Hepatocyte (in vitro differentiated cells): ENCODE results near the gene CHRDL1. TPM values are rescaled to one million over a fixed set of nuclear protein-coding genes. Genes with fewer than 3 reads are reported as not detected.
A peak's percentile ranks its signal among the peaks of the same experiment; 100 is the strongest.

Source experiments
- DNase-seq: peaks from one replicate; pipeline ENCODE4 v3.0.0-alpha.2; 2016; ENCODE audit warnings: low spot score
- H2AFZ ChIP-seq: fragments of 200-600 bp; sonication (generic); 2 replicates; pipeline ENCODE4 v1.6.0; 2016; ENCODE audit warnings: antibody characterized with exemption, mild to moderate bottlenecking
- H3K27ac ChIP-seq: fragments of 200-600 bp; sonication (generic); 2 replicates; pipeline ENCODE4 v1.5.1; 2016; ENCODE audit warnings: mild to moderate bottlenecking
- H3K27me3 ChIP-seq: fragments of 200-600 bp; sonication (generic); 2 replicates; pipeline ENCODE4 v1.6.1; 2016
- H3K36me3 ChIP-seq: fragments of 200-600 bp; sonication (generic); replicated peaks from 2 replicates; pipeline ENCODE4 v1.5.1; 2016; ENCODE audit warnings: low read depth; ENCODE audit not compliant: insufficient read depth
- H3K4me1 ChIP-seq: fragments of 200-600 bp; sonication (generic); 2 replicates; pipeline ENCODE4 v1.5.1; 2016; ENCODE audit warnings: mild to moderate bottlenecking, moderate library complexity; ENCODE audit not compliant: insufficient read depth
- H3K4me2 ChIP-seq: fragments of 200-600 bp; sonication (generic); 2 replicates; pipeline ENCODE4 v1.6.0; 2016
- H3K4me3 ChIP-seq: fragments of 200-600 bp; sonication (generic); 2 replicates; pipeline ENCODE4 v1.5.1; 2016; ENCODE audit warnings: mild to moderate bottlenecking
- H3K79me2 ChIP-seq: fragments of 200-600 bp; sonication (generic); 2 replicates; pipeline ENCODE4 v1.6.0; 2017; ENCODE audit warnings: mild to moderate bottlenecking
- H3K9me2 ChIP-seq: fragments of 200-600 bp; sonication (generic); replicated peaks from 2 replicates; pipeline ENCODE4 v1.6.0; 2017; ENCODE audit warnings: mild to moderate bottlenecking; ENCODE audit not compliant: insufficient read depth
- H3K9me3 ChIP-seq: fragments of 200-600 bp; sonication (generic); 2 replicates; pipeline ENCODE4 v1.5.1; 2016; ENCODE audit warnings: low read depth, mild to moderate bottlenecking
- H4K20me1 ChIP-seq: fragments of 200-600 bp; sonication (generic); 2 replicates; pipeline ENCODE4 v1.6.0; 2016; ENCODE audit warnings: mild to moderate bottlenecking; ENCODE audit not compliant: insufficient read depth, poor library complexity, severe bottlenecking
- EZH2 ChIP-seq: fragments of 200-600 bp; sonication (generic); IDR thresholded peaks from 2 replicates; pipeline ENCODE4 v1.6.1; 2016; ENCODE audit warnings: antibody characterized with exemption, mild to moderate bottlenecking, borderline replicate concordance
- EZH2phosphoT487 ChIP-seq: fragments of 200-600 bp; sonication (generic); IDR thresholded peaks from one replicate; pipeline ENCODE4 v1.6.1; 2018; ENCODE audit warnings: antibody characterized with exemption, mild to moderate bottlenecking, low read depth, moderate library complexity; ENCODE audit not compliant: unreplicated experiment, severe bottlenecking
- WGBS: methylation state at CpG from one replicate; pipeline ENCODE4 v1.1.6; 2016; ENCODE audit warnings: low lambda C conversion rate; ENCODE audit errors: missing lambda C conversion rate; 5-methylcytosine and 5-hydroxymethylcytosine counted together
- polyA plus RNA-seq: library from polyadenylated mRNA; unstranded; fragments of >200 nt; fragmentation: Nextera tagmentation; extraction: Ambion mirVana; gene quantifications from 2 replicates; pipeline ENCODE4 v1.2.1, GENCODE V29; 2016
- total RNA-seq: library from RNA; depleted of rRNA; stranded (reverse); fragments of >200 nt; gene quantifications from 2 replicates; pipeline ENCODE4 v1.2.3, GENCODE V29; 2014
- TF ChIP-seq, protein P1 (sequence below): fragments of 200-600 bp; sonication (generic); IDR thresholded peaks from 2 replicates; pipeline ENCODE4 v1.5.1; 2016; ENCODE audit warnings: antibody characterized with exemption, mild to moderate bottlenecking; ENCODE audit not compliant: poor library complexity

Gene CHRDL1, protein sequence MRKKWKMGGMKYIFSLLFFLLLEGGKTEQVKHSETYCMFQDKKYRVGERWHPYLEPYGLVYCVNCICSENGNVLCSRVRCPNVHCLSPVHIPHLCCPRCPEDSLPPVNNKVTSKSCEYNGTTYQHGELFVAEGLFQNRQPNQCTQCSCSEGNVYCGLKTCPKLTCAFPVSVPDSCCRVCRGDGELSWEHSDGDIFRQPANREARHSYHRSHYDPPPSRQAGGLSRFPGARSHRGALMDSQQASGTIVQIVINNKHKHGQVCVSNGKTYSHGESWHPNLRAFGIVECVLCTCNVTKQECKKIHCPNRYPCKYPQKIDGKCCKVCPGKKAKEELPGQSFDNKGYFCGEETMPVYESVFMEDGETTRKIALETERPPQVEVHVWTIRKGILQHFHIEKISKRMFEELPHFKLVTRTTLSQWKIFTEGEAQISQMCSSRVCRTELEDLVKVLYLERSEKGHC
- 1.6 and 2.1 TPM in 2 replicates for total RNA-seq
- polyA plus RNA-seq: 0.56 and 0.82 TPM in 2 replicates

DNA sequence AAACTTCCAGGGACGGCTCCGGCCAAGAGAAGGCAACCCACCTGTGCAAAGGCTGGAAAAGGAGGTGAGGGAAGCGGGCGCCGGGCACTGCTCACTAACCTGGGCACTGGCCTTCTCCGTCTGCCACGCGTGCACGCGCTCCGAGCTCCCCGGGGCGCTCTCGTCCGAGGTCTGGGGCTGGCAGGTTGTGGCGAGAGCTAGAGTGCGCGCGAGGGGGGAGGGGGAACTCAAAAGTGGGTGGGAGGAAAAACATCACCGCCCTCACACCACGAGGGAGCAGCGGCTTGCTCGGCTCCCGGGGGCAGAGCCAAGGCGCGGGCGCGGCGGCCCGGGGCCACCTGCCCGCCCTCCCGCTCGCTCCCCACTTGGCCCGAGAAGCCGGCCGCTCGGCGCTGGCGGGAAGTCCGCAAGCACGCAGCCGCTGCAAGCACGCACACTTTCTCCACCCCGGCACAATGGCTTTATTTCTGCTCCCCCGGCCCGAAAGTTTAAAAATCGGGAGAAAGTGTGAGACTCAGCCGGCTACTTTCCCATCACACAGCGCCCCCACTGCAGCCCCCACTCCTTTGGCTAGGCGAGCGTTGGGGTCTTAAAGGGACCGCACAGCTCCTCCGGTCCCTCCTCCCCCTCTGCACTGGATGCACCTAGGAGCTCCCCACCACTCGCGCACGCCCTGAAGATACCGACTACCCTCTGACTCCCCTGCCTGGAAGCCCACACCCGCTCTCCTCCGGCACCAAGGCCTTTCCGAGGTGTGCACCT, at the start of gene CHRDL1:
CHRDL1 (minus strand) TSS at position 173 of the 762 bp plus-strand sequence. CDS start 3,636 bp downstream, outside the sequence.
- no peak for TF ChIP-seq EZH2
- TF ChIP-seq EZH2phosphoT487: no peak
- TF ChIP-seq, protein P1, sequence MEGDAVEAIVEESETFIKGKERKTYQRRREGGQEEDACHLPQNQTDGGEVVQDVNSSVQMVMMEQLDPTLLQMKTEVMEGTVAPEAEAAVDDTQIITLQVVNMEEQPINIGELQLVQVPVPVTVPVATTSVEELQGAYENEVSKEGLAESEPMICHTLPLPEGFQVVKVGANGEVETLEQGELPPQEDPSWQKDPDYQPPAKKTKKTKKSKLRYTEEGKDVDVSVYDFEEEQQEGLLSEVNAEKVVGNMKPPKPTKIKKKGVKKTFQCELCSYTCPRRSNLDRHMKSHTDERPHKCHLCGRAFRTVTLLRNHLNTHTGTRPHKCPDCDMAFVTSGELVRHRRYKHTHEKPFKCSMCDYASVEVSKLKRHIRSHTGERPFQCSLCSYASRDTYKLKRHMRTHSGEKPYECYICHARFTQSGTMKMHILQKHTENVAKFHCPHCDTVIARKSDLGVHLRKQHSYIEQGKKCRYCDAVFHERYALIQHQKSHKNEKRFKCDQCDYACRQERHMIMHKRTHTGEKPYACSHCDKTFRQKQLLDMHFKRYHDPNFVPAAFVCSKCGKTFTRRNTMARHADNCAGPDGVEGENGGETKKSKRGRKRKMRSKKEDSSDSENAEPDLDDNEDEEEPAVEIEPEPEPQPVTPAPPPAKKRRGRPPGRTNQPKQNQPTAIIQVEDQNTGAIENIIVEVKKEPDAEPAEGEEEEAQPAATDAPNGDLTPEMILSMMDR: no peak
- H3K9me2 ChIP-seq: no peaks in the 10 kb centered on the region
- WGBS: 45% methylated on average over 40 of the region's 60 CpGs

DNA sequence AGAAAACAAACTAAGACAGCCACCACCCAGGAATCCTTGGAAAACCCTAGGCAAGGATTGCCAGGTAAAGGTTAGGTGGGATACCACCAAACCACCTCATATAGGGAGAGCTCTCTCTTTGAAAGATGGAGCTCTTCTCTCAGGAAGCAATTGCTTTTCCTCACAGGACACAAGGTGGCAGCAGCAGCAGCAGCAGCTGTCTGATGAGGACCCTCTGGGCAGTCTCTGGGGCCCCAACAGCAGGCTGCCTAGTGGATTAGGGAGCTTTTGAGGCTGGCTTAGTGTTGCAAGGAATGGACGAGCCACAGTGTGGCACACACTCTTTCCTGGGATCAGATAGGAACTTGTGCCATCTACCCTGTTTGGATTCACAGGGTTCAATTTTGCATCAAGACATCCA, 41.4 kb upstream of the CHRDL1 start:
- Histone ChIP-seq H3K4me1 (no peaks in the 10 kb centered on the region), H3K79me2 (no peaks in the 10 kb centered on the region), H3K27me3 (no peaks in the 10 kb centered on the region), H3K4me3 (no peak overlapping the region), H3K9me3 (no peaks in the 10 kb centered on the region), H3K36me3 (no peaks in the 10 kb centered on the region), H4K20me1 (no peaks in the 10 kb centered on the region), H3K9me2 (no peaks in the 10 kb centered on the region), H3K4me2 (no peak overlapping the region), H3K27ac (no peak overlapping the region), H2AFZ (no peak overlapping the region)
- TF ChIP-seq, protein P1: peak; percentile 22
- TF ChIP-seq EZH2: no peak
- 20% methylated on average over 1 of the region's 1 CpG for WGBS
- no peak for DNase-seq

More for the DNA sequence above, at the start of gene CHRDL1:
- peak within 1 kb of the TSS; percentile 82 for H3K4me2 ChIP-seq
- H3K27me3 ChIP-seq: peaks cover 6% of the 10 kb centered on the region
- H3K36me3 ChIP-seq: no peaks in the 10 kb centered on the region
- H3K4me3 ChIP-seq: peak within 1 kb of the TSS; percentile 16
- H3K79me2 ChIP-seq: no peaks in the 10 kb centered on the region
- no peaks in the 10 kb centered on the region for H3K9me3 ChIP-seq
- DNase-seq: peak; percentile 31
- H3K4me1 ChIP-seq: no peaks in the 10 kb centered on the region
- H3K27ac ChIP-seq: no peak within 1 kb of the TSS
- no peaks in the 10 kb centered on the region for H4K20me1 ChIP-seq
- H2AFZ ChIP-seq: no peak within 1 kb of the TSS

DNA sequence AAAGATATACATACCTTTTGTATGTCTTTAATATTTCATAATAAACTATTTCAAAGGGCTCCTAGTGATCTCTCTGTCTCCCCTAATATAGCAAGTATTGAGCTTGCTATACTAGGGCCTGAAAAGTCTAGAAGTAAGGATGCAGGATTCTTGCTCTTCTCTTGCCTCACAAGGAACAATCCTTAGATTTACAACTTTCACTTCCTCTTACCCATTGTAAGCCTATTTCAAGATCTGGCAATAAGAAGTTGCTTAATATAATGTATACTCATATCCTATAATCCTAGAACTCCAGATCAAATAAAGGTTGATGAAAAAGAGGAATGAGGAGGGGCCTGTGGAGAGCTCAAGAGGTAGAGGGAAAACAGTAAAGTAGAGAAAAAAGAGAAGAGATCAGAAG, 40.8 kb upstream of the CHRDL1 start:
- TF ChIP-seq EZH2phosphoT487: no peak
- TF ChIP-seq, protein P1: no peak
- no peak for TF ChIP-seq EZH2
- H3K4me3 ChIP-seq: no peak overlapping the region
- H3K4me2 ChIP-seq: no peak overlapping the region
- no peaks in the 10 kb centered on the region for H3K9me2 ChIP-seq
- no peak overlapping the region for H2AFZ ChIP-seq
- no peak overlapping the region for H3K27ac ChIP-seq
- no peaks in the 10 kb centered on the region for H3K4me1 ChIP-seq
- no peak for DNase-seq
- no peaks in the 10 kb centered on the region for H3K9me3 ChIP-seq
- no peaks in the 10 kb centered on the region for H4K20me1 ChIP-seq
- no peaks in the 10 kb centered on the region for H3K27me3 ChIP-seq
- no peaks in the 10 kb centered on the region for H3K36me3 ChIP-seq
- no peaks in the 10 kb centered on the region for H3K79me2 ChIP-seq
